ENCODE measurements around the gene LRRK2. TPM values are rescaled to one million over a fixed set of nuclear protein-coding genes. Genes with fewer than 3 reads are reported as not detected.

LRRK2 gene
- total and polyA plus RNA-seq, 7 donors = 0.74 to 8.4 (median 4.7) TPM

DNA sequence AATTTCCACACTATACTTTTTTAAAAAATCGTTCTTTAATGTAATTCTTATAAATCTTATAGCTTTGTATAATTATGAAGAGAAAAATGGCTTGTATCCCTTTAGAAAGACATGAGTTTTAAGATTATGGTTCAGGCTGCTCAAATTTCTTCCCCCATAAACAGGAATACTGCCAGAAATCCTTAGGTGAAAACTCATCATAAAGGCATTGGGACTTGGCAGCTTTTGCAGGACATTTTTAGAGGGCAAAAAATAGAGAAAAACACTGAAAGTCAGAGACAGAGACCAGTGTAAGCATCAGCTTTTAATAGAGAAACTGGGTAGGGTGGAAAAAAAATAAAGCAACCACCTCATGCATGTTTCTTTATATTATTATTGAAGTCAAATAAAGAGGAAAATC, 29.1 kb downstream of the LRRK2 start:
- no peak for TF ChIP-seq CTCF (IDR thresholded peaks at IDR 0.05)
- 62 to 70% (median 68%) methylated on average over 1 of the region's 1 CpG for WGBS, 3 donors
- ATAC-seq (no peak), DNase-seq (no peak)
- no peaks in the 10 kb centered on the region for H3K9me3 ChIP-seq
- no peak overlapping the region for H3K27ac ChIP-seq
- intact Hi-C loops (cut with DNase I) = no loop called here
- H3K4me3 ChIP-seq = no peak overlapping the region
- H3K27me3 ChIP-seq (ENCODE audit: insufficient read depth in 3 of 3, low read length in 2 of 3) = no peaks in the 10 kb centered on the region
- H3K36me3 ChIP-seq (ENCODE audit: insufficient read depth in 1 of 2, low read depth in 1 of 2) = peaks cover 0 to 88% of the 10 kb centered on the region in 2 donors
- no peaks in the 10 kb centered on the region for H3K4me1 ChIP-seq

DNA sequence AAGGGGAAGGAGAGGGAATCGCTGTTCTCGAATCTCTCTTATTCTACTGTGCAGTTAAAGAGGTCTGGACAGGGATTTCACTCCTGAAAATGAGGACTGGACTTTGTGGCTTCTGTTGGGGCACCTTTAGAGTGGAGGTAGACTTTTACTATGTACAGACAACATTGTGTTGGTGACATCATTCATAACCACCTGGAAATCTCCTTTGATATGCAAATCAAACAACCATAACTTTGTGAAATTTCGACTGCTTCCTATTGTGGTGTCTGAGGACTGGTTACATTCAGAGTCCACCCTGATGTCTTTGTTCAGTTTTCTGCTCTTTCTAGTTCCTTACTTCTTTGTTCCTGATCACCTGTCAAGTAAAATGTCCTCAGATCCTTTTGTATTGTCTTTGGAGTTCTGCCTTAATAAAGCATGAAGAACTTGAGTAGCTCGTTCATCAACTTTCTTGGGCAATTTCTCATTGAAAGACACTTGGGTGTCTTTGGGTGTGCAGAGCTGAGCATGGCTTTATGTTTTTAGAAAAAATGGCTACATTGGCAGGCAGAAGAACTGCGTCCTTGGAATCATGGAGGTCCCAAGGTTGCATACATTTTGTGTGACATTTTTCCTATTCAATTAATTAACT, 29.8 kb downstream of the LRRK2 start:
- no peak for TF ChIP-seq CTCF (IDR thresholded peaks at IDR 0.05)
- WGBS, 3 donors = 84 to 89% (median 85%) methylated on average over 5 of the region's 5 CpGs
- no peak overlapping the region for H3K4me3 ChIP-seq
- no peak for ATAC-seq
- H3K27me3 ChIP-seq (ENCODE audit: insufficient read depth in 3 of 3, low read length in 2 of 3) = no peaks in the 10 kb centered on the region
- H3K9me3 ChIP-seq = no peaks in the 10 kb centered on the region
- peaks cover 0 to 86% of the 10 kb centered on the region in 2 donors for H3K36me3 ChIP-seq (ENCODE audit: insufficient read depth in 1 of 2, low read depth in 1 of 2)
- no peak for DNase-seq
- no peak overlapping the region for H3K27ac ChIP-seq
- intact Hi-C loops (cut with DNase I) = no loop called here
- no peaks in the 10 kb centered on the region for H3K4me1 ChIP-seq

- 91 to 93% (median 91%) methylated on average over 7 of the region's 7 CpGs for WGBS, 3 donors
- intact Hi-C loops (cut with DNase I) = no loop called here
- TF ChIP-seq CTCF (IDR thresholded peaks at IDR 0.05) = no peak
- H3K4me3 ChIP-seq = no peak overlapping the region
- ATAC-seq (no peak), DNase-seq (no peak)
- H3K27ac ChIP-seq = no peak overlapping the region
- H3K9me3 ChIP-seq = no peaks in the 10 kb centered on the region
- H3K36me3 ChIP-seq (ENCODE audit: insufficient read depth in 1 of 2, low read depth in 1 of 2) = peaks cover 0 to 72% of the 10 kb centered on the region in 2 donors
- no peaks in the 10 kb centered on the region for H3K27me3 ChIP-seq (ENCODE audit: insufficient read depth in 3 of 3, low read length in 2 of 3)
- H3K4me1 ChIP-seq = no peaks in the 10 kb centered on the region
Measured at GRCh38 chr12:40258371-40258770, 33.6 kb downstream of the LRRK2 start.

DNA sequence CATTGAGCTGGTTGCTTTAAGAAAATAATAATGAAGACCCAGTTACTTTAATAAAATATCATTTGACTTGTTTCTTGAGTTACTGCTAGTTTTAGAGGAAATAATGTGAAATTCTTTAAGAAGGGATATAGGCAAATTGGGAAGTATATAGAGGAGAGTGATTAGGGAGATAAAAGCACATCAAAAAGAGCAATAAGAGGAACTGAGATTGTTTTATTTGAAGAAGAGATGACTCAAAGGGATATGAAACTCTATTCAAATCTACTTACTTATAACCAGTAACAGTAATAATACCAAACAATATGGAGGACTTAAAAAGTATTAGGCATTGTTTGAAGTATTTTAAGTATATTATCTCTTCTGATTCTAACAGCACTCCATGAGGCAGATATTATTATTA, 37.1 kb downstream of the LRRK2 start:
- intact Hi-C loops (cut with DNase I) = no loop called here
- peaks cover 0 to 55% of the 10 kb centered on the region in 2 donors for H3K36me3 ChIP-seq (ENCODE audit: insufficient read depth in 1 of 2, low read depth in 1 of 2)

More for the DNA sequence above, 37.1 kb downstream of the LRRK2 start:
- no peak for DNase-seq
- Histone ChIP-seq H3K27me3 (ENCODE audit: insufficient read depth in 3 of 3, low read length in 2 of 3) (no peaks in the 10 kb centered on the region), H3K27ac (no peak overlapping the region), H3K9me3 (no peaks in the 10 kb centered on the region), H3K4me1 (no peaks in the 10 kb centered on the region), H3K4me3 (no peak overlapping the region)
- no peak for ATAC-seq
- TF ChIP-seq CTCF (IDR thresholded peaks at IDR 0.05) = no peak

Data from psoas muscle (tissue), 8 donors.